Thyroid gland (tissue), 4 donors: Measurements from ENCODE around the gene PTH. TPM values are rescaled to one million over a fixed set of nuclear protein-coding genes. Genes with fewer than 3 reads are reported as not detected.

Experiments used
- DNase-seq, 2 donors: peaks; one replicate each; pipeline ENCODE4 v3.0.0-alpha.2; 2019
- H3K27ac ChIP-seq, 3 donors: fragments of 200-600 bp; sonication (generic); 1 replicate in 2 of 3; 2 replicates in 1 of 3; pipeline ENCODE4 v1.5.1; 2016 to 2019; ENCODE audit warnings: mild to moderate bottlenecking in 1 of 3, moderate library complexity in 1 of 3
- H3K27me3 ChIP-seq: fragments of 200-600 bp; sonication (generic); one replicate; pipeline ENCODE4 v1.5.1; 2019
- H3K36me3 ChIP-seq, 2 donors: fragments of 200-600 bp; sonication (generic); one replicate each; pipeline ENCODE4 v1.5.1; 2016 to 2019
- H3K4me1 ChIP-seq, 2 donors: fragments of 200-600 bp; sonication (generic); one replicate each; pipeline ENCODE4 v1.5.1; 2017 to 2019
- H3K4me3 ChIP-seq, 3 donors: fragments of 200-600 bp; sonication (generic); replicated peaks in 1 of 3; 1 replicate in 2 of 3; 2 replicates in 1 of 3; pipeline ENCODE4 v1.5.1; 2016; ENCODE audit warnings: mild to moderate bottlenecking in 1 of 3
- H3K9me3 ChIP-seq: fragments of 200-600 bp; sonication (generic); one replicate; pipeline ENCODE4 v1.5.1; 2017
- POLR2A ChIP-seq, 2 donors: fragments of 450-650 bp; IDR thresholded peaks; one replicate each; pipeline ENCODE4 v1.6.1; 2017; ENCODE audit warnings: antibody characterized with exemption in 2 of 2, mild to moderate bottlenecking in 2 of 2, moderate library complexity in 1 of 2
- WGBS, 2 donors: methylation state at CpG; one replicate each; pipeline ENCODE4 v1.1.5; 2017; 5-methylcytosine and 5-hydroxymethylcytosine counted together
- intact Hi-C: fragments of 100-400 bp; cut with DNase I; formaldehyde crosslinking; loops from one replicate; pipeline ENCODE4 v1.15.1; 2023
- total RNA-seq, 4 donors: library from RNA; depleted of rRNA; stranded (reverse); fragments of >200 nt; gene quantifications; one replicate each; pipeline ENCODE4 v1.2.3, GENCODE V29; 2016
- TF ChIP-seq, protein P1 (sequence below), 6 experiments: fragments of 200-600 bp in 3 of 6; fragments of 450-650 bp in 3 of 6; sonication (generic) in 3 of 6; IDR thresholded peaks; one replicate each; pipeline ENCODE4 v1.5.1; 2016 to 2019; ENCODE audit warnings: antibody characterized with exemption in 6 of 6, mild to moderate bottlenecking in 2 of 6, inconsistent platforms in 1 of 6, moderate library complexity in 1 of 6

The PTH gene
- total RNA-seq = not detected

DNA sequence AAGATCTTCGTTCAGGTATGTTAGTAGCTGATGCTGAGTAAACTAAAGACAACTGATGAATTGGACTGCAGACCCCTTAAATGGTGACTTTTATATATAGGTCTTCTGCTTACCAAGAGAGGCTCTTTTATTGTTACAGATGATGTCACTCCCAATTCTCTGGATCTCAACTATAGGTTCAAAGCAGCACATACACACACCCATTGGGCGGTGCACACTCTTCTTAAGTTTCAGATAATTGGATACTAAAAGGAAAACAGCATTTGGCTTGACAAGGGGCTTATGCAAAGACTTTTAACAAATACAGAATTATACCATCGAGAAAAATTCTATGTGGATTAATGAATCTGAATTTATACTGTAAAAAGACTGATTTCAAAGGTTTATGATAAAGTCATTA is at the start of gene PTH:
TSS of gene PTH (minus strand) at position 69 of the 400 bp plus-strand sequence. CDS start 3,142 bp downstream, outside the sequence.
- Histone ChIP-seq H3K4me1 (no peaks in the 10 kb centered on the region), H3K9me3 (no peaks in the 10 kb centered on the region), H3K27ac (no peak within 1 kb of the TSS), H3K36me3 (no peaks in the 10 kb centered on the region), H3K27me3 (no peaks in the 10 kb centered on the region), H3K4me3 (no peak within 1 kb of the TSS)
- TF ChIP-seq POLR2A (IDR thresholded peaks at IDR 0.05) = no peak
- 85 to 91% methylated on average over 3 of the region's 3 CpGs for WGBS, 2 donors
- intact Hi-C loops = no loop called here
- no peak for DNase-seq

DNA sequence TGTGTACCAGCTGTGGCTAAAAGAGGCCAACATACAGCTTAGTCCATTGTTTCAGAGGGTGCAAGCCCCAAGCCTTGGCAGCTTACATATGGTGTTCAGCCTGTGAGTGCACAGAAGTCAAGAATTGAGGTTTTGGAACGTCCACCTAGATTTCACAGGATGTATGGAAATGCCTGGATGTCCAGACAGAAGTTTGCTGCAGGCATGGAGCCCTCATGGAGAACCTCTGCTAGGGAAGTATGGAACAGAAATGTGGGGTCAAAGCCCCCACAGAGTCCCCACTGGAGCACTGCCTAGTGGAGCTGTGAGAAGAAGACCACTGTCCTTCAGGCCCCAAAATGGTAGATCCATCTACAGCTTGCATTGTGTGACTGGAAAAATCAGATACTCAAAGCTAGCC is 42.2 kb upstream of the PTH start:
- intact Hi-C loops = no loop called here
- 38 to 77% methylated on average over 1 of the region's 1 CpG for WGBS, 2 donors
- H3K27me3 ChIP-seq = no peaks in the 10 kb centered on the region
- DNase-seq = no peak
- H3K27ac ChIP-seq = no peak overlapping the region
- no peak overlapping the region for H3K4me3 ChIP-seq
- no peaks in the 10 kb centered on the region for H3K4me1 ChIP-seq
- H3K36me3 ChIP-seq = no peaks in the 10 kb centered on the region
- no peaks in the 10 kb centered on the region for H3K9me3 ChIP-seq
- TF ChIP-seq POLR2A (IDR thresholded peaks at IDR 0.05) = no peak
- TF ChIP-seq, protein P1, sequence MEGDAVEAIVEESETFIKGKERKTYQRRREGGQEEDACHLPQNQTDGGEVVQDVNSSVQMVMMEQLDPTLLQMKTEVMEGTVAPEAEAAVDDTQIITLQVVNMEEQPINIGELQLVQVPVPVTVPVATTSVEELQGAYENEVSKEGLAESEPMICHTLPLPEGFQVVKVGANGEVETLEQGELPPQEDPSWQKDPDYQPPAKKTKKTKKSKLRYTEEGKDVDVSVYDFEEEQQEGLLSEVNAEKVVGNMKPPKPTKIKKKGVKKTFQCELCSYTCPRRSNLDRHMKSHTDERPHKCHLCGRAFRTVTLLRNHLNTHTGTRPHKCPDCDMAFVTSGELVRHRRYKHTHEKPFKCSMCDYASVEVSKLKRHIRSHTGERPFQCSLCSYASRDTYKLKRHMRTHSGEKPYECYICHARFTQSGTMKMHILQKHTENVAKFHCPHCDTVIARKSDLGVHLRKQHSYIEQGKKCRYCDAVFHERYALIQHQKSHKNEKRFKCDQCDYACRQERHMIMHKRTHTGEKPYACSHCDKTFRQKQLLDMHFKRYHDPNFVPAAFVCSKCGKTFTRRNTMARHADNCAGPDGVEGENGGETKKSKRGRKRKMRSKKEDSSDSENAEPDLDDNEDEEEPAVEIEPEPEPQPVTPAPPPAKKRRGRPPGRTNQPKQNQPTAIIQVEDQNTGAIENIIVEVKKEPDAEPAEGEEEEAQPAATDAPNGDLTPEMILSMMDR (IDR thresholded peaks at IDR 0.05) = no peak

DNA sequence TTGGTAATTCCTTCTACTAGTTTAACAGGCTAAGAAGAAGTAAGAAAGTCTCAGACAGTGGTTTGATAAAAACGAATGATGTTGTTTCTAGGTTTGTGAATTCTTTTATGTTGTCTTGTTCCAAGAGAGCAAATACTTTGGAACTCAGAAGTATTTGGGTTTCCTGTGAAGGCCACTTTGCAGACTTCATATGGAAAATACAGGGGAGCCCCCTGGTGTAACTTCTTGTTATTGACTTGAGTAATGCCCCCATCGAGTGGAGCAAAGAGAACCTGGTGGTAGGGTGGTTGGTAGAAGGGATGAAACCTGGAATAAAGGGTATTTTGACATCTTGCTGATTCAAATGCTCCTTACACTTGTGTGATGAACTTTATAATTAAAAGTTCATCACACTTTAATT is 40.0 kb upstream of the PTH start:
- Histone ChIP-seq H3K27me3 (no peaks in the 10 kb centered on the region), H3K36me3 (no peaks in the 10 kb centered on the region), H3K4me3 (no peak overlapping the region), H3K9me3 (no peaks in the 10 kb centered on the region), H3K4me1 (no peaks in the 10 kb centered on the region), H3K27ac (no peak overlapping the region)
- intact Hi-C loops = no loop called here
- WGBS, 2 donors = 44 to 47% methylated on average over 2 of the region's 2 CpGs
- TF ChIP-seq, protein P1 (IDR thresholded peaks at IDR 0.05) = no peak
- no peak for TF ChIP-seq POLR2A (IDR thresholded peaks at IDR 0.05)
- no peak for DNase-seq

DNA sequence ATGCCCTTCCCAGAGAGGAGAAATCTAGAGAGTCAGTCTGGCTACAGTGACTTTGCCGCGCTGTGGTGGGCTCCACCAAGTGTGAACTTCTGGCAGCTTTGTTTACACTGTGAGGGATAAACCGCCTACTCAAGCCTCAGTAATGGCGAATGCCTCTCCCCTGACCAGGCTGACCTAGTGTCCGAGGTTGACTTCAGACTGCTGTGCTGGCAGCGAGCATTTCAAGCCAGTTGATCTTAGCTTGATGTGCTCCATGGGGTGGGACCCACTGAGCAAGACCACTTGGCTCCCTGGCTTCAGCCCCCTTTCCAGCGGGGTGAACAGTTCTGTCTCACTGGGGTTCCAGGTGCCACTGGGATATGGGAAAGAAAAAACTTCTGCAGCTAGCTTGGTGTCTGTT is 38.6 kb upstream of the PTH start:
- no peaks in the 10 kb centered on the region for H3K36me3 ChIP-seq
- 58 to 62% methylated on average over 7 of the region's 7 CpGs for WGBS, 2 donors
- no peak for TF ChIP-seq POLR2A (IDR thresholded peaks at IDR 0.05)
- TF ChIP-seq, protein P1 (IDR thresholded peaks at IDR 0.05) = no peak
- no peak overlapping the region for H3K27ac ChIP-seq
- no peaks in the 10 kb centered on the region for H3K27me3 ChIP-seq
- no peak overlapping the region for H3K4me3 ChIP-seq
- H3K4me1 ChIP-seq = no peaks in the 10 kb centered on the region
- intact Hi-C loops = no loop called here
- DNase-seq = no peak
- H3K9me3 ChIP-seq = no peaks in the 10 kb centered on the region

DNA sequence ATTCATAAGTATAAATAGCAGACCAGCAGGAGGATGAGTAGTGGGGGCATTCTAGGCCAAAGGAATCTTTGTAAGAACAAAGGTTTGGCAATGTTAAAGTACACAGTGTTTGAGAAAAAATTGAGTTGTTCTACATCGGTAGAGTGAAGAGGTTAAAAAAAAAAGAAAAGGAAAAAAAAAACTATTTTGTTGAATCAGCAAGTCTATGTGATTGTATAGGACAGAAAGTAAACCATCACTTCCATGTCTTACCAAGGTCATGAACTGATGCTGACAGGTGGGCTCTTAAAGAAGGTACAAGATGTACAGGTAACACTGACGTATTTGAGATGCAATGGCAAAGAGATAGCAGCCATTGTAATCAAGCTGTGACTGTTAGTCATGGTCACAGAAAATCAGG is 29.5 kb upstream of the PTH start:
- TF ChIP-seq POLR2A (IDR thresholded peaks at IDR 0.05) = no peak
- TF ChIP-seq, protein P1 (IDR thresholded peaks at IDR 0.05) = no peak
- 59 to 62% methylated on average over 2 of the region's 2 CpGs for WGBS, 2 donors
- no peaks in the 10 kb centered on the region for H3K4me1 ChIP-seq
- no peak for DNase-seq
- no peaks in the 10 kb centered on the region for H3K27me3 ChIP-seq
- intact Hi-C loops = no loop called here
- no peaks in the 10 kb centered on the region for H3K36me3 ChIP-seq
- no peaks in the 10 kb centered on the region for H3K9me3 ChIP-seq
- H3K4me3 ChIP-seq = no peak overlapping the region
- no peak overlapping the region for H3K27ac ChIP-seq

DNA sequence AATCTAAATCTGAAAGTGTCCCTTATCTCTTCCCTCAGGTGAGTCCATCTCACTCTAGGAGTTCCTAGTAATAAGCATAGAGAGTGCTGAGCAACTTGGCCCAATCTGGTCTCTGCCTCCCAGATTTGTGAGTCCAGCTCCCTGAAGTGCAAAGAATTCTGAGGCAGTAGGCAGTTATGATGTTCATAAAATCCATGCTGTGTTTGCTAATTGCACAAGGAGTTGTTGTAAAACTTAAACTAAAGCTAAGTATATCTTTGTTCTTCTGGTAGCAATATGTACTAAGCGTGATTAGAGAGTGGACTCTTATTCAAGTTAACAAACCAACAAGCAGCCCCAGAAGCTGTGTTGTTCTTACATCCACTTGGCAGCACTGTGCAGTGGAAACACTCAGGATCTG is 7.6 kb upstream of the PTH start:
- peak; percentile 12 to 15 for DNase-seq
- WGBS, 2 donors = 27 to 44% methylated on average over 1 of the region's 1 CpG
- no peak for TF ChIP-seq POLR2A (IDR thresholded peaks at IDR 0.05)
- TF ChIP-seq, protein P1 (IDR thresholded peaks at IDR 0.05) = no peak
- Histone ChIP-seq H3K4me1 (no peaks in the 10 kb centered on the region), H3K9me3 (no peaks in the 10 kb centered on the region), H3K36me3 (no peaks in the 10 kb centered on the region), H3K4me3 (no peak overlapping the region), H3K27me3 (no peaks in the 10 kb centered on the region), H3K27ac (no peak overlapping the region)
- intact Hi-C loops = no loop called here
